Tibial nerve (tissue), 4 donors: ENCODE results near the gene AUNIP. TPM values are rescaled to one million over a fixed set of nuclear protein-coding genes. Genes with fewer than 3 reads are reported as not detected.

Experiments used
- DNase-seq, 2 donors: peaks; one replicate each; pipeline ENCODE4 v3.0.0-alpha.2; 2019; ENCODE audit warnings: low spot score in 2 of 2
- H3K27ac ChIP-seq, 4 donors: fragments of 200-600 bp; sonication (generic) in 3 of 4; one replicate each; pipeline ENCODE4 v1.5.1; 2017 to 2019; ENCODE audit warnings: mild to moderate bottlenecking in 1 of 4
- H3K27me3 ChIP-seq, 2 donors: fragments of 200-600 bp; sonication (generic) in 1 of 2; one replicate each; pipeline versions ENCODE4 v1.5.1 to v1.6.0; 2017 to 2019
- H3K36me3 ChIP-seq, 3 donors: fragments of 200-600 bp; sonication (generic); one replicate each; pipeline ENCODE4 v1.5.1; 2018 to 2019
- H3K4me1 ChIP-seq, 4 donors: fragments of 200-600 bp; sonication (generic) in 3 of 4; one replicate each; pipeline ENCODE4 v1.5.1; 2017 to 2019
- H3K4me3 ChIP-seq, 4 donors: fragments of 200-600 bp; sonication (generic) in 3 of 4; one replicate each; pipeline ENCODE4 v1.5.1; 2017 to 2019; ENCODE audit warnings: mild to moderate bottlenecking in 1 of 4, moderate library complexity in 1 of 4
- H3K9me3 ChIP-seq, 4 donors: fragments of 200-600 bp; sonication (generic) in 3 of 4; one replicate each; pipeline ENCODE4 v1.5.1; 2017 to 2019
- CTCF ChIP-seq, 5 experiments: fragments of 200-600 bp in 3 of 5; fragments of 450-650 bp in 2 of 5; sonication (generic) in 3 of 5; IDR thresholded peaks; one replicate each; pipeline ENCODE4 v1.5.1; 2016 to 2019; ENCODE audit warnings: antibody characterized with exemption in 5 of 5, mild to moderate bottlenecking in 3 of 5, moderate library complexity in 2 of 5
- EP300 ChIP-seq, 2 donors: sonication (generic); formaldehyde crosslinking; IDR thresholded peaks; one replicate each; pipeline ENCODE4 v1.6.1; 2017; ENCODE audit warnings: antibody characterized with exemption in 2 of 2, mild to moderate bottlenecking in 1 of 2
- POLR2A ChIP-seq, 2 donors: fragments of 450-650 bp; IDR thresholded peaks; one replicate each; pipeline ENCODE4 v1.6.1; 2017; ENCODE audit warnings: antibody characterized with exemption in 2 of 2, mild to moderate bottlenecking in 2 of 2, moderate library complexity in 2 of 2
- WGBS, 2 donors: methylation state at CpG; one replicate each; pipeline ENCODE4 v1.1.5; 2018; 5-methylcytosine and 5-hydroxymethylcytosine counted together
- small RNA-seq: library from RNA; depleted of rRNA; stranded (forward); fragments of <200 nt; gene quantifications from one replicate; pipeline ENCODE3, GENCODE V24; 2016
- total RNA-seq, 4 donors: library from RNA; depleted of rRNA; stranded (reverse); fragments of >200 nt; gene quantifications; one replicate each; pipeline ENCODE4 v1.1.0, GENCODE V29; 2016

AUNIP gene
- total RNA-seq, 4 donors from 2014 or later = not detected

GRCh38 chr1:25785333-25786067, 73.8 kb downstream of the AUNIP start:
- TF ChIP-seq POLR2A (IDR thresholded peaks at IDR 0.05) (no peak), EP300 (IDR thresholded peaks at IDR 0.05) (no peak), CTCF (IDR thresholded peaks at IDR 0.05) (no peak)
- Histone ChIP-seq H3K4me3 (no peak overlapping the region), H3K27ac (no peak overlapping the region), H3K36me3 (peaks cover 0 to 24% (median 0%) of the 10 kb centered on the region in 3 donors), H3K27me3 (no peaks in the 10 kb centered on the region), H3K4me1 (peaks cover 0 to 37% (median 0%) of the 10 kb centered on the region in 4 donors), H3K9me3 (no peaks in the 10 kb centered on the region)
- DNase-seq = no peak
- 77 to 84% methylated on average over 10 of the region's 10 CpGs for WGBS, 2 donors

GRCh38 chr1:25784575-25785051, 74.6 kb downstream of the AUNIP start:
- WGBS, 2 donors = 52 to 54% methylated on average over 9 of the region's 9 CpGs
- H3K4me1 ChIP-seq = peaks cover 0 to 43% (median 0%) of the 10 kb centered on the region in 4 donors
- no peak overlapping the region for H3K4me3 ChIP-seq
- H3K27ac ChIP-seq = no peak overlapping the region
- TF ChIP-seq POLR2A (IDR thresholded peaks at IDR 0.05) = no peak
- TF ChIP-seq EP300 (IDR thresholded peaks at IDR 0.05) = no peak
- TF ChIP-seq CTCF (IDR thresholded peaks at IDR 0.05) = no peak
- H3K27me3 ChIP-seq = no peaks in the 10 kb centered on the region
- no peaks in the 10 kb centered on the region for H3K9me3 ChIP-seq
- no peak for DNase-seq
- peaks cover 0 to 24% (median 0%) of the 10 kb centered on the region in 3 donors for H3K36me3 ChIP-seq

Small RNAs within 50 kb of the gene (small RNA-seq; reads per million reads assigned to genes)
- not detected for gene AL033528.1
- gene RF00019 = not detected
- not detected for gene SNRPFP2

Other genes starting within 250 kb of the AUNIP start
- gene MAN1C1, start 242.7 kb downstream of the AUNIP start, total RNA-seq = 10 to 100 TPM; 14.6 to 25.1 (median 17.5) TPM
- 10 to 100 TPM; 17.6 to 54.0 (median 36.8) TPM for gene SELENON, start 59.3 kb downstream of the AUNIP start, total RNA-seq
- gene MTFR1L, start 39.5 kb downstream of the AUNIP start, total RNA-seq = 10 to 100 TPM; 65.7 to 99.4 (median 77.2) TPM
- 1 to 10 TPM; 5.4 to 8.7 (median 7.5) TPM for gene PAQR7, start 16.3 kb upstream of the AUNIP start, total RNA-seq
- gene STMN1, start 47.0 kb upstream of the AUNIP start, total RNA-seq = 100 to 1,000 TPM in 2 of 4 donors, 10 to 100 TPM in 2; 79.2 to 140 (median 105) TPM
- 10 to 100 TPM in 1 of 4 donors, 1 to 10 TPM in 3; 6.3 to 19.2 (median 9.3) TPM for gene PAFAH2, start 138.6 kb upstream of the AUNIP start, total RNA-seq
- gene EXTL1, start 162.3 kb upstream of the AUNIP start, total RNA-seq = 10 to 100 TPM; 30.6 to 44.3 (median 34.6) TPM
- not detected for gene SLC30A2, start 186.7 kb upstream of the AUNIP start, total RNA-seq
- under 1 TPM in 2 of 4 donors, not detected in 2; 0.21 to 0.98 TPM for gene TRIM63, start 208.2 kb upstream of the AUNIP start, total RNA-seq